SU-DHL-6 (cell line): ENCODE measurements around the gene HIBCH.

Source experiments
- EZH2phosphoT487 ChIP-seq: fragments of 200-600 bp; sonication (generic), shearing (Covaris generic); conservative IDR thresholded peaks from 2 replicates; pipeline ENCODE4 v1.6.1; 2018; ENCODE audit warnings: mild to moderate bottlenecking, antibody characterized with exemption, low read length, moderate library complexity, mixed read lengths
- TF ChIP-seq, protein P1 (sequence below): fragments of 200-600 bp; sonication (generic); IDR thresholded peaks from one replicate; pipeline ENCODE4 v1.5.1; 2017; ENCODE audit warnings: antibody characterized with exemption, mild to moderate bottlenecking, low read length, moderate library complexity; ENCODE audit not compliant: insufficient read depth, poor library complexity, severe bottlenecking

DNA sequence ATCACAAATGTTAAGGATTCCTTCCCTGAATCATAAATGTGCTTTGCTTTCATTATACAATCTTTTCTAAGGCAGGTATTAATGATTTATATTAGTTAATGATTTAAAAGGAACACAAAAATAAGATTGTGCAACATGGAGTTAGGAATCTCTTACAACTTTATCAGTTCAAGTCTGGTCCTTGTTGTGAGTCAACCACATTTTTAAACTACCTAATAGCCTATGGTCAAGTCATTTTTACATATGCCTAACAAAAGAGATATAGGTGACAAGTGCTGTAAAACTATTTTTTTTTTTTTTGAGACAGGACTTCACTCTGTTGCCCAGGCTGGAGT, 15.6 kb upstream of the HIBCH start:
- TF ChIP-seq, protein P1, sequence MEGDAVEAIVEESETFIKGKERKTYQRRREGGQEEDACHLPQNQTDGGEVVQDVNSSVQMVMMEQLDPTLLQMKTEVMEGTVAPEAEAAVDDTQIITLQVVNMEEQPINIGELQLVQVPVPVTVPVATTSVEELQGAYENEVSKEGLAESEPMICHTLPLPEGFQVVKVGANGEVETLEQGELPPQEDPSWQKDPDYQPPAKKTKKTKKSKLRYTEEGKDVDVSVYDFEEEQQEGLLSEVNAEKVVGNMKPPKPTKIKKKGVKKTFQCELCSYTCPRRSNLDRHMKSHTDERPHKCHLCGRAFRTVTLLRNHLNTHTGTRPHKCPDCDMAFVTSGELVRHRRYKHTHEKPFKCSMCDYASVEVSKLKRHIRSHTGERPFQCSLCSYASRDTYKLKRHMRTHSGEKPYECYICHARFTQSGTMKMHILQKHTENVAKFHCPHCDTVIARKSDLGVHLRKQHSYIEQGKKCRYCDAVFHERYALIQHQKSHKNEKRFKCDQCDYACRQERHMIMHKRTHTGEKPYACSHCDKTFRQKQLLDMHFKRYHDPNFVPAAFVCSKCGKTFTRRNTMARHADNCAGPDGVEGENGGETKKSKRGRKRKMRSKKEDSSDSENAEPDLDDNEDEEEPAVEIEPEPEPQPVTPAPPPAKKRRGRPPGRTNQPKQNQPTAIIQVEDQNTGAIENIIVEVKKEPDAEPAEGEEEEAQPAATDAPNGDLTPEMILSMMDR = no peak
- TF ChIP-seq EZH2phosphoT487 = no peak
